SHP77 (cell line): ENCODE data around the gene RNLS.

Experiments used
- DNase-seq, 2 experiments: peaks; one replicate each; lab custom pipeline; 2025; lab: John Stamatoyannopoulos, UW

Gene RNLS

GRCh38 chr10:88551246-88551645, 31.9 kb downstream of the RNLS start:
- DNase-seq, result no peak

GRCh38 chr10:88546497-88546896, 36.6 kb downstream of the RNLS start:
- no peak for DNase-seq

- DNase-seq, result no peak
Measured at GRCh38 chr10:88545359-88545758, 37.8 kb downstream of the RNLS start.

GRCh38 chr10:88544140-88544870, 38.8 kb downstream of the RNLS start:
- no peak for DNase-seq

- DNase-seq, result no peak
Measured at GRCh38 chr10:88542522-88542921, 40.6 kb downstream of the RNLS start.

GRCh38 chr10:88541116-88541626, 41.9 kb downstream of the RNLS start:
- DNase-seq, result no peak

GRCh38 chr10:88540351-88540750, 42.8 kb downstream of the RNLS start:
- DNase-seq, result no peak

GRCh38 chr10:88538048-88538447, 45.1 kb downstream of the RNLS start:
- no peak for DNase-seq

GRCh38 chr10:88537322-88537721, 45.8 kb downstream of the RNLS start:
- DNase-seq, result no peak

- no peak for DNase-seq
Measured at GRCh38 chr10:88536437-88536836, 46.7 kb downstream of the RNLS start.

GRCh38 chr10:88534072-88534665, 48.9 kb downstream of the RNLS start:
- no peak for DNase-seq

GRCh38 chr10:88531392-88532052, 51.6 kb downstream of the RNLS start:
- no peak for DNase-seq

- DNase-seq, result no peak
Measured at GRCh38 chr10:88530629-88531391, 52.3 kb downstream of the RNLS start.

- no peak for DNase-seq
Measured at GRCh38 chr10:88530093-88530492, 53.0 kb downstream of the RNLS start.

- no peak for DNase-seq
Measured at GRCh38 chr10:88528806-88529570, 54.1 kb downstream of the RNLS start.

- no peak for DNase-seq
Measured at GRCh38 chr10:88528201-88528600, 54.9 kb downstream of the RNLS start.

GRCh38 chr10:88527245-88527644, 55.9 kb downstream of the RNLS start:
- no peak for DNase-seq

GRCh38 chr10:88526501-88527105, 56.5 kb downstream of the RNLS start:
- DNase-seq, result no peak

GRCh38 chr10:88525371-88526069, 57.6 kb downstream of the RNLS start:
- no peak for DNase-seq

- no peak for DNase-seq
Measured at GRCh38 chr10:88523739-88524400, 59.2 kb downstream of the RNLS start.
